Loucy (cell line): Measurements from ENCODE around the gene TOP3A.
A peak's percentile ranks its signal among the peaks of the same experiment; 100 is the strongest.

Experiments used
- EZH2phosphoT487 ChIP-seq: fragments of 200-600 bp; IDR thresholded peaks from 2 replicates; pipeline ENCODE4 v1.6.1; 2018; ENCODE audit warnings: antibody characterized with exemption, mild to moderate bottlenecking, moderate library complexity, borderline replicate concordance
- TF ChIP-seq, protein P1 (sequence below): fragments of 200-600 bp; sonication (generic); conservative IDR thresholded peaks from 2 replicates; pipeline ENCODE4 v1.5.1; 2014; ENCODE audit warnings: mild to moderate bottlenecking, antibody characterized with exemption, low read length

DNA sequence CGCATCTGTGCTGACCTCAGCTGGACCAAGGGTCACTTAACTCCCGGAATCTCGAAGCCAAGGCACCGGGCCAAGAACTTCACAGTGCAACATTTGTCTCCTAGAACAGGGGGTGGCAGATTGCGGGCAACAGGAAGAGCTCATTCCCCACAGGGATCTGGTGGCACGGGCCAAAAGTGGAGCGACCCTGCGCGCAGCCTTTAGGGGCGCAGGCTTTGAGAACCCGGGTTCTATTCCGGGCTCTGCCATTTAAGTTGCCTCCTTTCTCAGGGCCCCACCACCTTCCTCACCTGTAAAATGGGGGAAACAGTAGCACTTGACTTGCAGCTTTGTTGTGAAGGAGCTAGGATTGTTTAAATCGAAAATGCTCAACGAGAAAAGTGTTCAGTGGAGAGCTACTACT, 47.9 kb upstream of the TOP3A start:
- TF ChIP-seq, protein P1, sequence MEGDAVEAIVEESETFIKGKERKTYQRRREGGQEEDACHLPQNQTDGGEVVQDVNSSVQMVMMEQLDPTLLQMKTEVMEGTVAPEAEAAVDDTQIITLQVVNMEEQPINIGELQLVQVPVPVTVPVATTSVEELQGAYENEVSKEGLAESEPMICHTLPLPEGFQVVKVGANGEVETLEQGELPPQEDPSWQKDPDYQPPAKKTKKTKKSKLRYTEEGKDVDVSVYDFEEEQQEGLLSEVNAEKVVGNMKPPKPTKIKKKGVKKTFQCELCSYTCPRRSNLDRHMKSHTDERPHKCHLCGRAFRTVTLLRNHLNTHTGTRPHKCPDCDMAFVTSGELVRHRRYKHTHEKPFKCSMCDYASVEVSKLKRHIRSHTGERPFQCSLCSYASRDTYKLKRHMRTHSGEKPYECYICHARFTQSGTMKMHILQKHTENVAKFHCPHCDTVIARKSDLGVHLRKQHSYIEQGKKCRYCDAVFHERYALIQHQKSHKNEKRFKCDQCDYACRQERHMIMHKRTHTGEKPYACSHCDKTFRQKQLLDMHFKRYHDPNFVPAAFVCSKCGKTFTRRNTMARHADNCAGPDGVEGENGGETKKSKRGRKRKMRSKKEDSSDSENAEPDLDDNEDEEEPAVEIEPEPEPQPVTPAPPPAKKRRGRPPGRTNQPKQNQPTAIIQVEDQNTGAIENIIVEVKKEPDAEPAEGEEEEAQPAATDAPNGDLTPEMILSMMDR = peak; percentile 29
- no peak for TF ChIP-seq EZH2phosphoT487
